SU-DHL-6 (cell line): ENCODE measurements around the gene QKI.

Experiments
- H2AFZ ChIP-seq: fragments of 200-600 bp; sonication (generic); 2 replicates; pipeline ENCODE4 v1.6.1; 2014; ENCODE audit warnings: low read depth, mild to moderate bottlenecking, moderate library complexity, mixed read lengths, antibody characterized with exemption, low read length; ENCODE audit not compliant: severe bottlenecking
- H3F3A ChIP-seq: fragments of 200-600 bp; shearing (Covaris generic); 2 replicates; pipeline ENCODE4 v1.6.0; 2016; ENCODE audit warnings: antibody characterized with exemption, mild to moderate bottlenecking; ENCODE audit not compliant: insufficient read depth
- H3K27ac ChIP-seq: fragments of 200-600 bp; sonication (generic); 2 replicates; pipeline ENCODE4 v1.5.1; 2016; ENCODE audit warnings: low read depth, mild to moderate bottlenecking, low read length, moderate library complexity, mixed read lengths
- H3K27me3 ChIP-seq: fragments of 200-600 bp; sonication (generic), shearing (Covaris generic); 2 replicates; pipeline ENCODE4 v1.6.0; 2014; ENCODE audit warnings: mild to moderate bottlenecking, low read length
- H3K36me3 ChIP-seq: fragments of 200-600 bp; sonication (generic); 2 replicates; pipeline ENCODE4 v1.6.1; 2014; ENCODE audit warnings: mild to moderate bottlenecking, low read length, mixed read lengths
- H3K4me2 ChIP-seq: fragments of 300-600, 200-600 bp; shearing (Covaris generic), sonication (generic); 2 replicates; pipeline ENCODE4 v1.6.0; 2014; ENCODE audit warnings: low read length, low read depth, mild to moderate bottlenecking; ENCODE audit not compliant: poor library complexity, severe bottlenecking
- H3K4me3 ChIP-seq: fragments of 200-600 bp; sonication (generic); 2 replicates; pipeline ENCODE4 v1.5.1; 2014; ENCODE audit warnings: antibody characterized with exemption, low read length, mild to moderate bottlenecking, mixed read lengths; ENCODE audit not compliant: insufficient read depth, poor library complexity, severe bottlenecking
- H3K79me2 ChIP-seq: fragments of 200-600 bp; sonication (generic); 2 replicates; pipeline ENCODE4 v1.6.1; 2014; ENCODE audit warnings: mild to moderate bottlenecking, low read length, moderate library complexity; ENCODE audit not compliant: insufficient read depth
- H3K9ac ChIP-seq: fragments of 200-600 bp; sonication (generic); 2 replicates; pipeline ENCODE4 v1.7.0; 2014; ENCODE audit warnings: mild to moderate bottlenecking, low read length
- H3K9me2 ChIP-seq: fragments of 200-600 bp; sonication (generic); replicated peaks from 2 replicates; pipeline ENCODE4 v1.6.1; 2014; ENCODE audit warnings: low read length; ENCODE audit not compliant: insufficient read depth
- H3K9me3 ChIP-seq: fragments of 200-600 bp; sonication (generic); 2 replicates; pipeline ENCODE4 v1.6.1; 2014; ENCODE audit warnings: low read length, mixed read lengths; ENCODE audit not compliant: insufficient read depth
- H4K20me1 ChIP-seq: fragments of 200-600 bp; sonication (generic); 2 replicates; pipeline ENCODE4 v1.6.1; 2014; ENCODE audit warnings: low read depth, mild to moderate bottlenecking, antibody characterized with exemption, low read length, moderate library complexity, mixed read lengths
- EZH2phosphoT487 ChIP-seq: fragments of 200-600 bp; sonication (generic), shearing (Covaris generic); conservative IDR thresholded peaks from 2 replicates; pipeline ENCODE4 v1.6.1; 2018; ENCODE audit warnings: mild to moderate bottlenecking, antibody characterized with exemption, low read length, moderate library complexity, mixed read lengths
- TF ChIP-seq, protein P1 (sequence below): fragments of 200-600 bp; sonication (generic); IDR thresholded peaks from one replicate; pipeline ENCODE4 v1.5.1; 2017; ENCODE audit warnings: antibody characterized with exemption, mild to moderate bottlenecking, low read length, moderate library complexity; ENCODE audit not compliant: insufficient read depth, poor library complexity, severe bottlenecking

Gene QKI

DNA sequence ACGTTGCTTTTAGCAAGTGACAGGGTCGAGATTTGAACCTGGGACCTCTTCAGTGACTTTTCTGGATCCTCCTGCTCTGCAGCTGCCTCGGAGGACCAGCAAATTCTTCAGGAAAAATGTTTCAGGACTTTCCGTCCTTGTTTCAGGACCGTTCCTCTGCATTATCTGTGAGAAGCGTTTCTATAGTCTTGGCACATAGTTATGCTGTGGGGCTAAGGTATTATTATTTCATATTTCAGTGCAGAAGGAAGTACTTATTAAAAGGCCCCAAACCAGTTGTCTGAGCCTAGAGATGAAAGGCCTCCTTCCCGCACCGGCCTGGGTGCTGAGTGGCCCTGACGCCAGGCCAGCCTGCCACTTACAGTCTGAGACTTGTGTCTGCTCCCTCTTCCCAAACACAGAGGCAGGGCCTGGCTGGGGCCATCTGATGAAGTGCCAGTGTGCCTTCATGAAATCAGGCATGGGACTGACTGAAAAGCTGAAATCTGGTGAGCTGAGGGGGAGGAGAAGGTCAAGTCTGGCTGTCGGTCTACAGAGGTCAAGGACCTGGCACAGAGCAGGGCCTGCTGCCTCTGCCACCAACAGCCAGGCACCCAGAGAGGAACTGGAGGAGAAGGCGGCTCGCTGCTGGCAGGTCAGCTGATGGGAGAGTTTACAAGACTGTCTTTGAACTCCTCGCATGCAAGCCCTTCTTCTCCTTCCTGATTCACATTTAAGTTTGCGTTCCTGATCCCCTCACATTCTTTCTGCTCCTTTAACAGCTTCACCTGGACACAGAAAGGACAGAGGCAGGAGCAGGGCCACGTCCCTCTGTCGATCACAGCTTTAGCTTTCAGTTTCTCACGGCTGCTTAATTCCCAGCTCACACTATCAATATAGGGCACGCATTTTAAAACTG is 8.9 kb upstream of the QKI start:
- no peaks in the 10 kb centered on the region for H3K36me3 ChIP-seq
- H2AFZ ChIP-seq = no peak overlapping the region
- H3K79me2 ChIP-seq = no peaks in the 10 kb centered on the region
- no peaks in the 10 kb centered on the region for H3K9me3 ChIP-seq
- no peak overlapping the region for H3K9ac ChIP-seq
- H3K9me2 ChIP-seq = no peaks in the 10 kb centered on the region
- H3K27me3 ChIP-seq = no peaks in the 10 kb centered on the region
- no peaks in the 10 kb centered on the region for H3F3A ChIP-seq
- H3K4me2 ChIP-seq = no peak overlapping the region
- no peak overlapping the region for H3K4me3 ChIP-seq
- TF ChIP-seq, protein P1, sequence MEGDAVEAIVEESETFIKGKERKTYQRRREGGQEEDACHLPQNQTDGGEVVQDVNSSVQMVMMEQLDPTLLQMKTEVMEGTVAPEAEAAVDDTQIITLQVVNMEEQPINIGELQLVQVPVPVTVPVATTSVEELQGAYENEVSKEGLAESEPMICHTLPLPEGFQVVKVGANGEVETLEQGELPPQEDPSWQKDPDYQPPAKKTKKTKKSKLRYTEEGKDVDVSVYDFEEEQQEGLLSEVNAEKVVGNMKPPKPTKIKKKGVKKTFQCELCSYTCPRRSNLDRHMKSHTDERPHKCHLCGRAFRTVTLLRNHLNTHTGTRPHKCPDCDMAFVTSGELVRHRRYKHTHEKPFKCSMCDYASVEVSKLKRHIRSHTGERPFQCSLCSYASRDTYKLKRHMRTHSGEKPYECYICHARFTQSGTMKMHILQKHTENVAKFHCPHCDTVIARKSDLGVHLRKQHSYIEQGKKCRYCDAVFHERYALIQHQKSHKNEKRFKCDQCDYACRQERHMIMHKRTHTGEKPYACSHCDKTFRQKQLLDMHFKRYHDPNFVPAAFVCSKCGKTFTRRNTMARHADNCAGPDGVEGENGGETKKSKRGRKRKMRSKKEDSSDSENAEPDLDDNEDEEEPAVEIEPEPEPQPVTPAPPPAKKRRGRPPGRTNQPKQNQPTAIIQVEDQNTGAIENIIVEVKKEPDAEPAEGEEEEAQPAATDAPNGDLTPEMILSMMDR = no peak
- no peak for TF ChIP-seq EZH2phosphoT487
- no peak overlapping the region for H3K27ac ChIP-seq
- no peaks in the 10 kb centered on the region for H4K20me1 ChIP-seq

GRCh38 chr6:163406366-163406765 is 8.2 kb upstream of the QKI start:
- H3F3A ChIP-seq = no peaks in the 10 kb centered on the region
- H4K20me1 ChIP-seq = no peaks in the 10 kb centered on the region
- H3K79me2 ChIP-seq = no peaks in the 10 kb centered on the region
- H3K9me3 ChIP-seq = no peaks in the 10 kb centered on the region
- H3K36me3 ChIP-seq = no peaks in the 10 kb centered on the region
- H3K9ac ChIP-seq = no peak overlapping the region
- H3K4me3 ChIP-seq = no peak overlapping the region
- no peak overlapping the region for H3K4me2 ChIP-seq
- H3K27me3 ChIP-seq = no peaks in the 10 kb centered on the region
- no peak overlapping the region for H3K27ac ChIP-seq
- no peak overlapping the region for H2AFZ ChIP-seq
- H3K9me2 ChIP-seq = no peaks in the 10 kb centered on the region
- TF ChIP-seq, protein P1 = no peak
- TF ChIP-seq EZH2phosphoT487 = no peak

DNA sequence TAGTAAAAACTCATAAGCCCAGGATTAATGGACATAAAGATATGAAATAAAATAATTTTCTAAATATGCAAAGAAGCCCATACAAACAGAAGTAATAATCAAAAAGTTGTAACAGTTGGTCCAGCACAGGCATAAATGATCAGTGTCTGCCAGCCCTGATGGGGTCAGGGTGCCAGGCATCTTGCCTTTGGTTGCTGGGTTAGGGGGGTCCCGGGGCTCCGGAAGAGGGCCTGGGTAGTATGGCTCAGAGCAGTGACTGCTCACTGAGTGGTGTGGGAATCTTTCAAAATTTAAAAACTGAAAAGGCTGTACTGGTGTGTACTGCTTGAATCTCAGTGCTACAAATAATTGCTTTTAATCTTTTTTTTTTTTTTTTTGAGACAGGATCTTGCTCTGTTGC is 7.7 kb upstream of the QKI start:
- Histone ChIP-seq H4K20me1 (no peaks in the 10 kb centered on the region), H3K9me2 (no peaks in the 10 kb centered on the region), H3K27ac (no peak overlapping the region), H3K4me2 (no peak overlapping the region), H3K4me3 (no peak overlapping the region), H2AFZ (no peak overlapping the region), H3K79me2 (no peaks in the 10 kb centered on the region), H3K9me3 (no peaks in the 10 kb centered on the region), H3F3A (no peaks in the 10 kb centered on the region), H3K9ac (no peak overlapping the region), H3K36me3 (no peaks in the 10 kb centered on the region), H3K27me3 (no peaks in the 10 kb centered on the region)
- no peak for TF ChIP-seq EZH2phosphoT487
- TF ChIP-seq, protein P1 = no peak
